D721Med (cell line): ENCODE results near the gene ZNF718.
"Not testable (repeated sequence)": the region's sequence is repeated elsewhere in the genome, so short reads cannot be mapped to it uniquely, and the experiment has no call there.

Experiments
- DNase-seq: peaks from one replicate; pipeline ENCODE4 v3.0.0; 2011; ENCODE audit warnings: low spot score; ENCODE audit not compliant: insufficient read length
- FAIRE-seq: peaks from 2 replicates; lab custom pipeline; 2011; peaks lifted over from hg19 to GRCh38; lab: Jason Lieb, UNC
- TF ChIP-seq, protein P1 (sequence below): IDR thresholded peaks from 2 replicates; pipeline ENCODE4 v1.5.1; 2012; ENCODE audit warnings: mild to moderate bottlenecking, control low read depth; ENCODE audit not compliant: insufficient read depth; ENCODE audit errors: missing control alignments

ZNF718 gene

GRCh38 chr4:161496-162284 is 37.4 kb downstream of the ZNF718 start:
- FAIRE-seq (peak; percentile 72), DNase-seq (no peak)

DNA sequence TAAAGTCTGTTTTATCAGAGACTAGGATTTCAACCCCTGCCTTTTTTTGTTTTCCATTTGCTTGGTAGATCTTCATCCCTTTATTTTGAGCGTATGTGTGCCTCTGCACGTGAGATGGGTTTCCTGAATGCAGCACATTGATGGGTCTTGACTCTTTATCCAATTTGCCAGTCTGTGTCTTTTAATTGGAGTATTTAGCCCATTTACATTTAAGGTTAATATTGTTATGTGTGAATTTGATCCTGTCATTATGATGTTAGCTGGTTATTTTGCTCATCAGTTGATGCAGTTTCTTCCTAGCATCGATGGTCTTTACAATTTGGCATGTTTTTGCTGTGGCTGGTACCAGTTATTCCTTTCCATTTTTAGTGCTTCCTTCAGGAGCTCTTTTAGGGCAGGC is 45.3 kb downstream of the ZNF718 start:
- not testable (repeated sequence) for FAIRE-seq, DNase-seq

More at GRCh38 chr4:161496-162284, 37.4 kb downstream of the ZNF718 start:
- TF ChIP-seq, protein P1, sequence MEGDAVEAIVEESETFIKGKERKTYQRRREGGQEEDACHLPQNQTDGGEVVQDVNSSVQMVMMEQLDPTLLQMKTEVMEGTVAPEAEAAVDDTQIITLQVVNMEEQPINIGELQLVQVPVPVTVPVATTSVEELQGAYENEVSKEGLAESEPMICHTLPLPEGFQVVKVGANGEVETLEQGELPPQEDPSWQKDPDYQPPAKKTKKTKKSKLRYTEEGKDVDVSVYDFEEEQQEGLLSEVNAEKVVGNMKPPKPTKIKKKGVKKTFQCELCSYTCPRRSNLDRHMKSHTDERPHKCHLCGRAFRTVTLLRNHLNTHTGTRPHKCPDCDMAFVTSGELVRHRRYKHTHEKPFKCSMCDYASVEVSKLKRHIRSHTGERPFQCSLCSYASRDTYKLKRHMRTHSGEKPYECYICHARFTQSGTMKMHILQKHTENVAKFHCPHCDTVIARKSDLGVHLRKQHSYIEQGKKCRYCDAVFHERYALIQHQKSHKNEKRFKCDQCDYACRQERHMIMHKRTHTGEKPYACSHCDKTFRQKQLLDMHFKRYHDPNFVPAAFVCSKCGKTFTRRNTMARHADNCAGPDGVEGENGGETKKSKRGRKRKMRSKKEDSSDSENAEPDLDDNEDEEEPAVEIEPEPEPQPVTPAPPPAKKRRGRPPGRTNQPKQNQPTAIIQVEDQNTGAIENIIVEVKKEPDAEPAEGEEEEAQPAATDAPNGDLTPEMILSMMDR = no peak

DNA sequence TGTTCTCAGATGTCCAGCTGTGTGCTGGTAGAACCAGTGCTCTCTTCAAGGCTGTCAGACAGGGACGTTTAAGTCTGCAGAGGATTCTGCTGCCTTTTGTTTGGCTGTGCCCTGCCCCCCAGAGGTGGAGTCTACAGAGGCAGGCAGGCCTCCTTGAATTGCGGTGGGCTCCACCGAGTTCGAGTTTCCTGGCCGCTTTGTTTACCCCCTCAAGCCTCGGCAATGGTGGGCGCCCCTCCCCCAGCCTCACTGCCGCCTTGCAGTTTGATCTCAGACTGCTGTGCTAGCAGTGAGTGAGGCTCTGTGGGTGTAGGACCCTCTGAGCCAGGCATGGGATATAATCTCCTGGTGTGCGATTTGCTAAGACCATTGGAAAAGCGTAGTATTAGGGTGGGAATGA is 47.0 kb downstream of the ZNF718 start:
- FAIRE-seq, DNase-seq: not testable (repeated sequence)

DNA sequence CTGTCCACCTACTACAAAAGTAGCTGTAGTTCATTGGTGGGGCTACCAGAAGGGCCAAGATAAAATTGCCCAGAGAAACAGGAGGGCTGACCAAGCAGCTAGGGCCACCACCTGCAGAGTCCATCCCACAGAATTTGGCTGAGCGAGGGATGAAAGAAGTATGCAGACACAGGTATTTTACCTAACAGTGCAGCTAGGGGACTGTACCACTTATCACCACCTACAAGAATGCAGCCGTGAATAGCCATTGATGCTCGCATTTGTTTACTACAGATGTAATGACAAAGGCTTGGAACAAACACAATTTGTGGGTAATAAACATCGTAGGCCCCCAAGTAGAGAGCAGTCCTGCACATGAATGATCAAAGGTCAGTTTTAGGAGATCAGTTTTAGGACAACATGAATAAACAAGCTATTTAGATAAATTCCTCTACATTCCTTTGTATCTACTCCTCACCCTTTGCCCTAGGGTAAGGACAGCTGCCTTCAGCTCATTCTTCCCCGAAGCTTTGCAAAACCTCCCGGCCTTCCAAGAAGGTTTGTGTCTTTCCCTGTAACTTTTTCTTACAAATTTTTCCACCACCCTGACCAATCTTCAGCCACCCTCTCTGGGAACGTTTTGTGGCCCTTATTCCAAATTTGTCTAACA is 49.5 kb downstream of the ZNF718 start:
- TF ChIP-seq, protein P1 = no peak
- DNase-seq (no peak), FAIRE-seq (no peak)

DNA sequence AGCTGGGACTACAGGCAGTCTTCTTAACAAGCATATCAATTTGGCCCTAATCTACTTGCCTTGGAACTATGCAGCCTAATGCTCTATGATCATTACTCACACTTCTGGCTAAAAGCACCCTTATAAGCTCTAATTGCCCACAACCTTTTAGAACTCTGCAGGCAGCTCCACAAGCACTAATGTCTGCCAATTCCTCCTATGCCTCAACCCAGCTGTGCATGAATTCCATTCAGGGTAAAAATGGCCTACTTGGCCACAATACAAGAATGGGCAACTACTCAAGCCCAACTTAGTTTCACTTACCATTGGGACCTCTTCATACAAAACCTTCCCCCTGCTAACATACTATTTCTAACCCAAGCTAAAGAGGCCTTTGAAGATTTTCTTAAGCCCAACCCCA is 51.7 kb downstream of the ZNF718 start:
- FAIRE-seq (no peak), DNase-seq (no peak)
- TF ChIP-seq, protein P1 = no peak

GRCh38 chr4:176995-177394 is 52.7 kb downstream of the ZNF718 start:
- TF ChIP-seq, protein P1 = no peak
- DNase-seq (no peak), FAIRE-seq (no peak)

- DNase-seq, FAIRE-seq: not testable (repeated sequence)
Observed at GRCh38 chr4:182225-182624, 57.9 kb downstream of the ZNF718 start.

- TF ChIP-seq, protein P1 = no peak
- no peak for FAIRE-seq
- DNase-seq = no peak
Observed at GRCh38 chr4:188091-188490, 63.8 kb downstream of the ZNF718 start.

GRCh38 chr4:195159-195558 is 70.9 kb downstream of the ZNF718 start:
- not testable (repeated sequence) for DNase-seq, FAIRE-seq
